HT-29 (cell line): ENCODE measurements around the gene PPP2R5B. TPM values are rescaled to one million over a fixed set of nuclear protein-coding genes. Genes with fewer than 3 reads are reported as not detected.

ENCODE experiments used
- DNase-seq: peaks from one replicate; pipeline ENCODE4 v3.0.0-alpha.2; 2015; ENCODE audit warnings: low spot score
- total RNA-seq: library from RNA; depleted of rRNA; stranded (reverse); fragments of >200 nt; shearing (Covaris generic); gene quantifications from 2 replicates; pipeline ENCODE4 v1.2.3, GENCODE V29; 2014

The PPP2R5B gene
- total RNA-seq, 1 experiment from 2014 or later: 7.9 TPM

- no peak for DNase-seq
These were observed 18.2 kb upstream of the PPP2R5B start for GRCh38 chr11:64906314-64906635.

GRCh38 chr11:64908766-64909165, 15.7 kb upstream of the PPP2R5B start:
- DNase-seq: no peak

GRCh38 chr11:64909653-64910343, 14.7 kb upstream of the PPP2R5B start:
- no peak for DNase-seq

- no peak for DNase-seq
These were observed 13.9 kb upstream of the PPP2R5B start for GRCh38 chr11:64910451-64911093.

GRCh38 chr11:64911142-64911541, 13.3 kb upstream of the PPP2R5B start:
- DNase-seq: no peak

- DNase-seq: no peak
These were observed 12.8 kb upstream of the PPP2R5B start for GRCh38 chr11:64911689-64912088.

- DNase-seq: no peak
These were observed 11.2 kb upstream of the PPP2R5B start for GRCh38 chr11:64913171-64913727.

GRCh38 chr11:64914123-64914522, 10.4 kb upstream of the PPP2R5B start:
- DNase-seq: no peak

- no peak for DNase-seq
These were observed 9.1 kb upstream of the PPP2R5B start for GRCh38 chr11:64915376-64915887.

GRCh38 chr11:64916040-64916774, 8.3 kb upstream of the PPP2R5B start:
- peak; percentile 50 for DNase-seq

- peak; percentile 100 for DNase-seq
These were observed 7.5 kb upstream of the PPP2R5B start, which contains the start of gene ATG2A for GRCh38 chr11:64916775-64917662. TSS of gene ATG2A (minus strand) at chr11:64917209. CDS start at chr11:64917135, 74 bp downstream.

GRCh38 chr11:64917663-64917995, 6.9 kb upstream of the PPP2R5B start:
- DNase-seq: peak; percentile 19

GRCh38 chr11:64918017-64918416, 6.5 kb upstream of the PPP2R5B start:
- DNase-seq: no peak

- DNase-seq: no peak
These were observed 4.9 kb upstream of the PPP2R5B start for GRCh38 chr11:64919627-64920026.

GRCh38 chr11:64920124-64920523, 4.4 kb upstream of the PPP2R5B start:
- no peak for DNase-seq

- DNase-seq: no peak
These were observed 3.1 kb upstream of the PPP2R5B start for GRCh38 chr11:64921384-64921783.

- DNase-seq: no peak
These were observed 1.3 kb upstream of the PPP2R5B start for GRCh38 chr11:64923151-64923661.

GRCh38 chr11:64924910-64925284, 408 bp downstream of the PPP2R5B start:
- peak; percentile 14 for DNase-seq

GRCh38 chr11:64925536-64926436, 1.3 kb downstream of the PPP2R5B start:
- DNase-seq: no peak

GRCh38 chr11:64926689-64927088, 2.2 kb downstream of the PPP2R5B start:
- no peak for DNase-seq
